ENCODE measurements around the gene SGSM2.

Gene SGSM2

GRCh38 chr17:2399572-2400473, 62.5 kb downstream of the SGSM2 start:
- peak; percentile 88 to 92 for DNase-seq

GRCh38 chr17:2400474-2400866, 63.2 kb downstream of the SGSM2 start:
- DNase-seq = peak; percentile 52 to 69

- DNase-seq = peak; percentile 90 to 95
Measured at GRCh38 chr17:2400877-2401425, 63.6 kb downstream of the SGSM2 start, which contains the start of gene MNT. Gene MNT, minus strand, starts transcription at chr17:2401060. Its CDS starts 348 bp downstream, at chr17:2400712.

- DNase-seq = peak; percentile 99
Measured at GRCh38 chr17:2401426-2402221, 64.3 kb downstream of the SGSM2 start.

GRCh38 chr17:2402544-2402943, 65.2 kb downstream of the SGSM2 start:
- no peak for DNase-seq

- DNase-seq = no peak
Measured at GRCh38 chr17:2403044-2403443, 65.7 kb downstream of the SGSM2 start.

- no peak for DNase-seq
Measured at GRCh38 chr17:2405247-2405926, 68.1 kb downstream of the SGSM2 start.

GRCh38 chr17:2406271-2406902, 69.1 kb downstream of the SGSM2 start:
- DNase-seq = no peak

GRCh38 chr17:2406903-2407790, 69.8 kb downstream of the SGSM2 start:
- DNase-seq = no peak

- no peak for DNase-seq
Measured at GRCh38 chr17:2410951-2411350, 73.7 kb downstream of the SGSM2 start.

- no peak for DNase-seq
Measured at GRCh38 chr17:2412561-2413021, 75.3 kb downstream of the SGSM2 start.

GRCh38 chr17:2414446-2415064, 77.3 kb downstream of the SGSM2 start:
- DNase-seq = no peak

GRCh38 chr17:2415081-2415480, 77.8 kb downstream of the SGSM2 start:
- no peak for DNase-seq

GRCh38 chr17:2416010-2416734, 78.9 kb downstream of the SGSM2 start:
- peak; percentile 74 to 91 for DNase-seq

GRCh38 chr17:2418572-2418971, 81.3 kb downstream of the SGSM2 start:
- DNase-seq = no peak

- DNase-seq = no peak
Measured at GRCh38 chr17:2419486-2419885, 82.2 kb downstream of the SGSM2 start.

GRCh38 chr17:2420176-2420575, 82.9 kb downstream of the SGSM2 start:
- DNase-seq = no peak

GRCh38 chr17:2421315-2422147, 84.2 kb downstream of the SGSM2 start:
- no peak for DNase-seq

- DNase-seq = no peak
Measured at GRCh38 chr17:2423271-2423670, 86.0 kb downstream of the SGSM2 start.

Data from activated CD4-positive, alpha-beta T cell treated with anti-CD3 and anti-CD28 coated beads for 4 hours (primary cell).